ENCODE measurements around the gene SSBP3. TPM values are rescaled to one million over a fixed set of nuclear protein-coding genes. Genes with fewer than 3 reads are reported as not detected.

Gene SSBP3
- total RNA-seq, 2 experiments from 2014 or later: 44.4 to 49.6 TPM

DNA sequence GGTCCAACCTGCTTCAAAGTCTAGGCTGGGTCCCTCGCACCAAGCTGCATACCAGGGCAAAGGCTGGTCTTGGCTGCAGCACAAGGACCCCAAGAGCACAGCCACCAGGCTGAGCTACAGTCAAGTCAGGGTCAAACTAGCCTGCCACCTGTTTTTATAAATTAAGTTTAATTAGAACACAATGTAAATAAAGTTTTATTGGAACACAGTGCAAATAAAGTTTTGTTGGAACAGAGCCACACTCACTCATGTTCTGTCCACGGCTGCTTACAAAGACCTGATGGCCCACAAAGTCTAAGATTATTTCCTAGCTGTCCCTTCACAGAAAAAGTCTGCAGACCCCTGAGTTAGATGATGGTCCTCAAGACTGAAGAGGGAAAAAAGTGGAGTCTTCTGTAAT lies 140.0 kb downstream of the SSBP3 start:
- CTCF ChIA-PET: no interaction called here
- Mint-ChIP-seq H3K36me3 (no peaks in the 10 kb centered on the region), H3K4me1 (ENCODE audit: low read depth) (peaks cover 7% of the 10 kb centered on the region), H3K4me3 (no peak overlapping the region), H3K27ac (no peak overlapping the region), H3K9me3 (no peaks in the 10 kb centered on the region), H3K27me3 (no peaks in the 10 kb centered on the region)
- intact Hi-C loops (cut with micrococcal nuclease): no loop called here
- DNase-seq: no peak
- POLR2A ChIA-PET: no interaction called here

DNA sequence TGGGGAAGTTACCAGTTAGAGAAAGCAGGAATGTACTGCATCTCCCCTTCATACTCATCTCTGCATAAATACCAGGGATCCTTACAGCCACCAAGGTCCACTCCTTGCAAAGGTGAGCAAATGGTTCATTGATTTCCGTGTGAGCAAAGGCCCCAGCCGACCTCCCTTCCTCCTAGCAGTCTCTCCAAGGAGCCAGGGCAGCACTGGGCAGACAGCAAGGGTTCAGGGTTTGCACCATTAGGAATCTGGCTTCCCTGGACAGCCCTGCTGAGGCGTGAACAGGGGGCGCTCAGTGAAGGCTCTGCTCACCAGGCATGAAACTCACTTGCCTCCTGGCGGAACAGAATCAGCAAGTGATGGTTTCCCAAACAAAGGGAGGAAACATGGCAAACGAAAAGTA lies 140.5 kb downstream of the SSBP3 start:
- Mint-ChIP-seq H3K4me1 (ENCODE audit: low read depth) (peaks cover 7% of the 10 kb centered on the region), H3K36me3 (no peaks in the 10 kb centered on the region), H3K9me3 (no peaks in the 10 kb centered on the region), H3K4me3 (no peak overlapping the region), H3K27me3 (no peaks in the 10 kb centered on the region), H3K27ac (no peak overlapping the region)
- no peak for DNase-seq
- intact Hi-C loops (cut with micrococcal nuclease): no loop called here
- ChIA-PET CTCF (no interaction called here), POLR2A (no interaction called here)

DNA sequence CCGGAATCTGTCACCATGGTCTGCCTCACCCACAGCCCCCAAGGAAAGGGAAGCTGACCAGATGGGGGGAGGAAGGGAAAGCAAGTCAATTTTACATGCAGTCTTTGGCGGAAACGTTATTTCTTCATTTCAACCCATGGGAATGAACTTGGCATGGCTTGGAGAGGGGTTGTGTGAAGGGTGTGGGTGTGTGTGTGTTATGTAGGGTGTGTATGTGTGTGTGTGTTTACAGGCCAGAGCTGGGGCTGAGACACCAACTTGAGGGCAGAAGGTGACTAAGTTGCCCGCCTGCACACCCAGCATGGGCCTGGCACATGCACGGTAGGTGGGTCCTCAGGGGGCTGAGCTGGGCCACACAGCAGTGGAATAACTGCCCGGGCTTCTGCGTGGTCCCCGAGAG lies 141.1 kb downstream of the SSBP3 start:
- DNase-seq: no peak
- Mint-ChIP-seq H3K36me3 (no peaks in the 10 kb centered on the region), H3K27ac (no peak overlapping the region), H3K9me3 (no peaks in the 10 kb centered on the region), H3K4me3 (no peak overlapping the region), H3K4me1 (ENCODE audit: low read depth) (peaks cover 7% of the 10 kb centered on the region), H3K27me3 (no peaks in the 10 kb centered on the region)
- ChIA-PET CTCF (no interaction called here), POLR2A (no interaction called here)
- intact Hi-C loops (cut with micrococcal nuclease): no loop called here

DNA sequence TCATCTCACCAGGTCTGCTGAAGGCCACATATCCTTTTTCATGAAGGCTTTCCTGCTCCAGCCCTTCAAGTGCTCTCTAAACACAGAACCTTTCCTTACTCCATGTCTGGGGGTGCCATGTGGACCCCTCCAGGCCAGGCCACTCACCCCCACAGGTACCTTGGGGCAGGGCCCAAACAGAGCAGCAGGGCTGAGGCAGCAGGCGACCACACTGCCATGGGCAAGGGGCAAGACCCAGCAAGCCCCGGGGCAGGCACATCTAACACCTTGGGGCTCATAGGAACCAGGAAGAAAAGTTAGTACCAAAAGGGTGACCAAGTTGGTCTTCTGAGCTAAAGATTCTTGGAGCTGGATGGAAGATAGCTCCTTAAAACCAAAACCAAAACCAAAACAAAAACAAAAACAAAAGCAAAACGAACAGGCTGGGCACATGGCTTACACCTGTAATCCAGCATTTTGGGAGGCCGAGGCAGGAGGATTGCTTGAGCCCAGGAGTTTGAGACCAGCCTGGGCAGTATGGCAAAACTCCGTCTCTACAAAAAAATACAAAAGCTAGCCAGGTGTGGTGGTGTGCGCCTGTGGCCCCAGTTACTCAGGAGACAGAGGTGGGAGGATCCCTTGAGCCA lies 142.5 kb downstream of the SSBP3 start:
- H3K4me3 Mint-ChIP-seq: no peak overlapping the region
- H3K27me3 Mint-ChIP-seq: no peaks in the 10 kb centered on the region
- CTCF ChIA-PET: no interaction called here
- no peaks in the 10 kb centered on the region for H3K36me3 Mint-ChIP-seq
- POLR2A ChIA-PET: no interaction called here
- H3K4me1 Mint-ChIP-seq (ENCODE audit: low read depth): peaks cover 7% of the 10 kb centered on the region
- no peaks in the 10 kb centered on the region for H3K9me3 Mint-ChIP-seq
- intact Hi-C loops (cut with micrococcal nuclease): no loop called here
- no peak for DNase-seq
- no peak overlapping the region for H3K27ac Mint-ChIP-seq

DNA sequence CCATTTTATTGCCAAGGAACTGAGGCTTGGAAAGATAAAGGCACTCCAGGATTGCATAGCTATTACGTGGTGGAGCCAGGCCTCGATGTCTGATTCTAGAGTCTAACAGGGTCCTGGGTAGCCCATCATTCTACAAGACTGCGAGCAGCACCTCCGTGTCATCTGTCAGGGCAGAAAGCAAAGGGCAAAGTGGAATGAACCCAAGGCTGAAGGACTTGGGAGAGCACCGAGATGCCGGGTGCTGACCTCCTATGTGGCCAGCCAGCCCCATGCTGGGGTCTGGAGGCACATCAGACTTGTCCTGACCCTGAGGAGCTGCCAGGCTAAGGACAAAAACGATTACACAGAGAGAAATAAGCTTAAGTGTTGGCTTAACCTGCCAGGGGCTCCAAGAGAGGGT lies 143.9 kb downstream of the SSBP3 start:
- no peaks in the 10 kb centered on the region for H3K36me3 Mint-ChIP-seq
- no peak overlapping the region for H3K27ac Mint-ChIP-seq
- H3K4me3 Mint-ChIP-seq: no peak overlapping the region
- H3K27me3 Mint-ChIP-seq: no peaks in the 10 kb centered on the region
- ChIA-PET POLR2A (no interaction called here), CTCF (interaction anchor here (0.6 kb wide), 1 partner anchor 330 kb away, joined by 3 read pairs; no protein-coding TSS in a partner anchor)
- peaks cover 7% of the 10 kb centered on the region for H3K4me1 Mint-ChIP-seq (ENCODE audit: low read depth)
- H3K9me3 Mint-ChIP-seq: no peaks in the 10 kb centered on the region
- intact Hi-C loops (cut with micrococcal nuclease): no loop called here
- no peak for DNase-seq

DNA sequence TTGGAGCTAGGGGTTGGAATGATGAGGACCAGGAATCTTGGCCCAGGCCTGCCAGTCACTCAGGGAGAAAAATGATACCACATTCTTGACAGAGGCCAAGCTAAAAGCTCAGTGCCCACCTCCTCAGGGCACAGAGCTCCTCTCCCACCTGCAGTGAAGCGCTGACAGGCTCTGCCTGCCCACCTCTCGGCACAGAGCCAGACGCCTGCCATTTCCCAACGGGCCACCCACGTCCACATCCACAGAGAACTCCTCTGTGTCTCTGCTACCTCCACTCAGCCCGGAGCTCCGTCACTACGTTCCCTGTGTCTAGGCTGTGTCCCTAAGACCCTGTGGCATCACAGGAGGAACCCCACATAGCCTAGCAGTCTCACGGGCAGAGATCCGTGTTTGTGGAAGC lies 145.4 kb downstream of the SSBP3 start:
- H3K4me1 Mint-ChIP-seq (ENCODE audit: low read depth): peaks cover 7% of the 10 kb centered on the region

DNA sequence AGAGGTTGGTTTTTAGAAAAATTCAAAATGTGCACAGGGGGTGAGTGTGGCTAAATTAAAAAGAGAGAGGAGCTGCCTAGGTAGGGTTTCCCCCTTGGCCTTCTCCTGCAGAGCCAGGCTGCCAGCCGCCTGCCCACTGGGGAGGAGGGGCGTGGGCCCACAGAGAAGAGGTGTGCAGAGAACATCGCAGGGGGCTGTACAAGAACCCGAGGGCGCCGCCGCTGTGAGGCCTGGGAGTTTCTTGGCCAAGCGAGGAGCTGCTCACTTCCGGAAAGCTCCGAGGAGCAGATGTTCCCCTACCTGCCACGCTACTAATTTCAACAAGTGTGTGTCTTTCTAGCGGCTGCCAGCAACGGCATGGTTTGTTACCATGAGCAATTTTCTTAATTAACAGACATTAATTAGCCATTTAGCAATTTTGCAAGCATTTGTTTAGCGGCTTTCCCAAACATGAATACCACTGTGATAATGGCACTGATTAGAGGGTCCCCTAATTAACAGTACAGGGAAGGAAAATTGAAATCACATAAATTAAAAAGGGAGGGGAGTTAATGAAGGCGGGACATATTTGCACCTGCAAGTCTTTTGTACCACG lies 146.6 kb downstream of the SSBP3 start:
- intact Hi-C loops (cut with micrococcal nuclease): no loop called here
- CTCF ChIA-PET: no interaction called here
- DNase-seq: no peak
- Mint-ChIP-seq H3K27ac (no peak overlapping the region), H3K4me3 (no peak overlapping the region), H3K36me3 (no peaks in the 10 kb centered on the region), H3K27me3 (no peaks in the 10 kb centered on the region), H3K4me1 (ENCODE audit: low read depth) (peaks cover 4% of the 10 kb centered on the region), H3K9me3 (no peaks in the 10 kb centered on the region)
- POLR2A ChIA-PET: no interaction called here

More for the DNA sequence above, 145.4 kb downstream of the SSBP3 start:
- H3K27me3 Mint-ChIP-seq: no peaks in the 10 kb centered on the region
- CTCF ChIA-PET: interaction anchor here (0.7 kb wide), 1 partner anchor 28 kb away, joined by 3 read pairs; no protein-coding TSS in a partner anchor
- DNase-seq: no peak
- no peaks in the 10 kb centered on the region for H3K36me3 Mint-ChIP-seq
- no peak overlapping the region for H3K27ac Mint-ChIP-seq
- no peaks in the 10 kb centered on the region for H3K9me3 Mint-ChIP-seq
- no peak overlapping the region for H3K4me3 Mint-ChIP-seq
- intact Hi-C loops (cut with micrococcal nuclease): no loop called here
- POLR2A ChIA-PET: no interaction called here

DNA sequence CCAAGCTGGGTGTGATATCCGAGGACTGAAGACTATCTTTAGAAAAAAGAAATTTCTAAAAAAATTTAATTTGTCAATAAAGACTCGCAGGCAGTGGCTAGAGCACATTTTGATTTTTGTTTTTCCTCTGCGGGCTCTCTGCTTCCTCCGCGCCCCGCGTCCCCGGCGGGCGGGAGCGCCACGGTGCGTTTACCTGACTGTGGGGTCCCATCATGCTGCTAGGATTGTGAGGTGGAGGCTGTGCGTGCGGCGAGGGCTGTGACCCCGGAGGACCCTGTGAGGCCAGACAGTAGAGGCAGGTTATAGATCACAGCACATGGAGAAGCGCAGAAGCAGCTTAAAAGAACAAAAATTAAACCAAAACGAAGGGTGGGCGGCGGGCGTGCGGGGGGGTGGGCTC lies 148.3 kb downstream of the SSBP3 start:
- Mint-ChIP-seq H3K4me3 (no peak overlapping the region), H3K9me3 (no peaks in the 10 kb centered on the region), H3K27ac (no peak overlapping the region), H3K36me3 (no peaks in the 10 kb centered on the region), H3K4me1 (ENCODE audit: low read depth) (no peaks in the 10 kb centered on the region), H3K27me3 (no peaks in the 10 kb centered on the region)
- ChIA-PET CTCF (no interaction called here), POLR2A (no interaction called here)
- no peak for DNase-seq
- intact Hi-C loops (cut with micrococcal nuclease): no loop called here

DNA sequence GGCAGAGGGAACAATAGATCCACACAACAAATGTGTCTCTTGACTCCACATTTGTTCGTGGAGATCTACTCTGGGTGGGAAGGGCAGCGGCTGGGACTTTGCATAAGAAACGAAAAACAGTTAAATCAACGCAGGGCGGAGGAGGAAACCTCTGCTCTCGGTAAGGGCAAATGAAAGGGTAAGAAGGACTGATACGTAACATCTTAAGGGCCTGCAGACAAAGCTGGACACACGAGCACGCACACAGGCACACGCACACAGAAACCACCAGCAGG lies 148.9 kb downstream of the SSBP3 start:
- Mint-ChIP-seq H3K4me1 (ENCODE audit: low read depth) (no peaks in the 10 kb centered on the region), H3K27me3 (no peaks in the 10 kb centered on the region), H3K4me3 (no peak overlapping the region), H3K36me3 (no peaks in the 10 kb centered on the region), H3K27ac (peak overlapping the region; percentile 3), H3K9me3 (no peaks in the 10 kb centered on the region)
- ChIA-PET POLR2A (no interaction called here), CTCF (no interaction called here)
- intact Hi-C loops (cut with micrococcal nuclease): no loop called here
- DNase-seq: no peak

DNA sequence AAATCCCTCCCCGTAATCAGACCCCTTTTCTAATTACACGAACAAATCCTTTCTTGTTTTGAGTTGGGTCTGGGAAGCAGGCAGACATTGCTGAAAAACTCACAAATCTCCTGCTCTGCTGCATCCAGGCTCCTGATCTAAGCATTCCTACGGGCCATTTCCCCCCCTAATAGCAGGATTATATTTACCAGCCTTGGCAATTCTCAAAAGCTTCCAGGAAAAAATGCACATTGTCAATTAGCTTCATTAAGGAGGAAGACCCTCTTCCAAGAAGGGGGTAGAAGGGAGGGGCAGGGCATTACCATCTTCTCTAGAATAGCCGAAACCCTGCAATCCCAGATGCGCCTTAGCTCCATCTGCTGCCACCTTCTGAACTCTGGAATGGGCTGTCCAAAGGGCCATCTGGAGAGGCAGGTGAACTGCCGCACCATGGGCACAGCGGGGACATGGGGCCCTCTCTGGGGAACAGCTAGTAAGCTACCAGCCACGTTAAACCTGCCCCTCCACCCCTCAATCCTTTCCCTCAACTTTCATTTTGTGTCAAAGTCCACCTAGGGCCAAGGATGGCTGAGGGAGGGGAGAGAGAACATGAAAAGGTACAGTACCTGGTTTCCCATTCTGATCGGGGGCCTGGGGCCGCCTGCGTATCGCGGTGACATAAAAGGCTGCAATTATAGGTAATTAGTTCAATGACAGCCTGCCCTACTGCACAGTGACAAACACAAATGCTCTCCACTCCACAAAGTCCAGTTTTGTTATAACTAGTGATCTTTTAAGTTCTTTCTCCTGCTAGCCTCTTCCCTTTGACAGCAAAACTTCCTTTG lies 149.5 kb downstream of the SSBP3 start:
- CTCF ChIA-PET: no interaction called here
- H3K9me3 Mint-ChIP-seq: no peaks in the 10 kb centered on the region
- H3K27ac Mint-ChIP-seq: no peak overlapping the region
- POLR2A ChIA-PET: interaction anchor here (0.6 kb wide), 1 partner anchor 130 kb away, joined by 5 read pairs; no protein-coding TSS in a partner anchor
- DNase-seq: no peak
- H3K27me3 Mint-ChIP-seq: no peaks in the 10 kb centered on the region
- no peaks in the 10 kb centered on the region for H3K4me1 Mint-ChIP-seq (ENCODE audit: low read depth)
- intact Hi-C loops (cut with micrococcal nuclease): no loop called here
- no peaks in the 10 kb centered on the region for H3K36me3 Mint-ChIP-seq
- no peak overlapping the region for H3K4me3 Mint-ChIP-seq

DNA sequence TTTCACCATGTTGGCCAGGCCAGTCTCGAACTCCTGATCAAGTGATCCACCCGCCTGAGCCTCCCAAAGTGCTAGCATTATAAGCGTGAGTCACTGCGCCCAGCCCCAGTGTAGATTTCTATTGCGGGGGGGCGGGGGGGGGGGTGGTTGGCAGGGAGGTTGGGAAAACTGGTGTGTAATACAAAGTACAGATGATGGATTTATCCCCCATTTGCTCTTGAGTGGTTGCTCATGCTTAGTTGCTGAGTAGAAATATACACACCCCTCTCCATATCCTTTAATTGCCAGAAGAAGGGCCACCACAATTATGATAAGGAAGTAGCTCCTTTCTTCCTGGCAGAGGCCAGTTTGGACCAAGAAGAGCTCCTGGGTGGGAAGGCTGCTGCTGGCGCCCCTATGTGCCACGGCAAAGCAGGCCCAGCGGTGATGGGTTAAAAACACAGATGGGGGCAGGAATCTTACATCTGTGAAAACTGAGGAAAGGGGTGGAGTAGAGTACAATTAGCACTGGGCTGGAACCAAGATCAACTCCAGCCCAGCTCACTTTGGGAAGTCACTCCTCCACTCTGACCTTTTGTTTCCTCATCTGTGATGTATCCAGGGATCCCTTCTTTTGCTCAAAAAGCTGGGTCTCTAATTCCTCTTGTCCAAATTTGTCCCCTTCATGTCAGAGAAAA lies 151.0 kb downstream of the SSBP3 start:
- no peaks in the 10 kb centered on the region for H3K9me3 Mint-ChIP-seq
- peaks cover 2% of the 10 kb centered on the region for H3K36me3 Mint-ChIP-seq
- H3K4me1 Mint-ChIP-seq (ENCODE audit: low read depth): no peaks in the 10 kb centered on the region
- no peak overlapping the region for H3K27ac Mint-ChIP-seq
- CTCF ChIA-PET: no interaction called here
- no peaks in the 10 kb centered on the region for H3K27me3 Mint-ChIP-seq
- H3K4me3 Mint-ChIP-seq: no peak overlapping the region
- intact Hi-C loops (cut with micrococcal nuclease): no loop called here
- POLR2A ChIA-PET: no interaction called here
- no peak for DNase-seq

DNA sequence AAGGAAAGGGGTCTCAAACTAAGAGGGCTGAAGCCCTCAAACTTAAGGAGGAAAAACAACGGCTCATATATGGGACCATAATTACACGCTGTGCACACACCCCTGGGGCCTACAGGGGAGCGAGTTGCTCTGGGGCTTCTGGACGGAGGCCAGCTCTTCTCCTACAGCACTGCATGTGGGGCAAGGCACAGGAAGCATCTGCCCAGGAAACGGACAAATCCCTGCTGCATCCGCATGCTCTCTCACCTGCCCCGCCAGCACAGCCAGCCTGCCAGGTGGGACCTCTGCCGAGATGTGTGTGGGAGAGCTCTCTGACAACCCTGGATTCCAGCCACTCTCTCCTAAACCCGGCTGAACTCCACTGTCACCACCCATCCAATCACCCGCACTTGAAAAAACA lies 152.1 kb downstream of the SSBP3 start:
- Mint-ChIP-seq H3K4me3 (no peak overlapping the region), H3K36me3 (peaks cover 2% of the 10 kb centered on the region), H3K9me3 (no peaks in the 10 kb centered on the region), H3K4me1 (ENCODE audit: low read depth) (no peaks in the 10 kb centered on the region), H3K27ac (no peak overlapping the region), H3K27me3 (no peaks in the 10 kb centered on the region)
- no peak for DNase-seq
- POLR2A ChIA-PET: no interaction called here
- CTCF ChIA-PET: interaction anchor here (0.6 kb wide), 1 partner anchor 393 kb away, joined by 3 read pairs; no protein-coding TSS in a partner anchor
- intact Hi-C loops (cut with micrococcal nuclease): no loop called here
